ENCODE results near the gene AKAP8L. TPM values are rescaled to one million over a fixed set of nuclear protein-coding genes. Genes with fewer than 3 reads are reported as not detected.

AKAP8L gene
- total and polyA plus RNA-seq, 10 of the 15 experiments (the other 5 are each of a cell fraction or from before 2014, with no cell fraction given): 0.66 to 64.3 (median 40.0) TPM

DNA sequence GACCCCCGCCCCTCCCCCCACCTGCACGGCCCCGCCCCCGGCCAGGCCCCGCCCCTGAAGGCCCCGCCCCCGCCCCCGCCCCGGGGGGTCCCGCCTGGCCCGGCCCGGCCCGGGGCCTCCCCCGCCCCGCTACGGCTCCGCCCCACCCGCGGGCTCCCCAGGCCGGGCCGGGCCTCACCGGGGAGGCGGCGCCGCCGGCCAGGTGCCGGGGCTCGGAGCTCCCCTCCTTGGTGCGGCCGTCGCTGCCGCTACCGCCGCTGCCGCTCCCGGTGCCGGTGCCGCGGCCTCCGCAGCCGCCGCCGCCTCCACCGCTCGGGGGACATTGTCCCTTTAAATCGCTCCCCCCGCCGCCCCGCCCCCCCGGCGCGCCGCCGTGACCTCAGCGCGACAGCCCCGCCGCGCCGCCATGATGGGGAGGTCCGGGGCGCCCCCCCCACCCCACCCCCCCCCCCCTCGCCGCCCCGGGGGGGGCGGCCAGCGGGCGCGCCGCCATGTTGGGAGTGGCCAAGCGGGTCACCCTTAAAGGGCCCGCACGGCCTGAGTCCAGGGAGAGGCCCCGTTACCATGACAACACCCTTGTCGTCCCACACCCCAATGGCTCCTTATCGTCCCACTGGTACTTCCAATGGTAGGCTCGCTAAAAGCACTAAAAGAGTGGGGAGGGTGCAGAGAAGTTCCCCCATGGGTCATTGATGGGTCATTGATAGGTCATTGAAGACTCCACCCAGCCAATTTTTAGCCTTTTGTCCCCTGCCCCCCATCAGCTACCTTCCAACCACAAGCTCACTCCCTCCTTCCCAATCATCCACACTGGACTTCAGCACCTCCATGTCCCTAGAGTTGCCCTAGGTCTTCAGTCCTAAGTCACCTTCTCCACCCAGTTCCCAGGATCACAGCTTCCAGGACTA is 31.1 kb upstream of the AKAP8L start, which contains the start of gene WIZ (continued):
- TF ChIP-seq, protein P1, sequence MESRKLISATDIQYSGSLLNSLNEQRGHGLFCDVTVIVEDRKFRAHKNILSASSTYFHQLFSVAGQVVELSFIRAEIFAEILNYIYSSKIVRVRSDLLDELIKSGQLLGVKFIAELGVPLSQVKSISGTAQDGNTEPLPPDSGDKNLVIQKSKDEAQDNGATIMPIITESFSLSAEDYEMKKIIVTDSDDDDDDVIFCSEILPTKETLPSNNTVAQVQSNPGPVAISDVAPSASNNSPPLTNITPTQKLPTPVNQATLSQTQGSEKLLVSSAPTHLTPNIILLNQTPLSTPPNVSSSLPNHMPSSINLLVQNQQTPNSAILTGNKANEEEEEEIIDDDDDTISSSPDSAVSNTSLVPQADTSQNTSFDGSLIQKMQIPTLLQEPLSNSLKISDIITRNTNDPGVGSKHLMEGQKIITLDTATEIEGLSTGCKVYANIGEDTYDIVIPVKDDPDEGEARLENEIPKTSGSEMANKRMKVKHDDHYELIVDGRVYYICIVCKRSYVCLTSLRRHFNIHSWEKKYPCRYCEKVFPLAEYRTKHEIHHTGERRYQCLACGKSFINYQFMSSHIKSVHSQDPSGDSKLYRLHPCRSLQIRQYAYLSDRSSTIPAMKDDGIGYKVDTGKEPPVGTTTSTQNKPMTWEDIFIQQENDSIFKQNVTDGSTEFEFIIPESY (IDR thresholded peaks at IDR 0.05): no peak
- no peak for TF ChIP-seq ZNF207 (IDR thresholded peaks at IDR 0.05; ENCODE audit: borderline replicate concordance)
- TF ChIP-seq KDM1A (IDR thresholded peaks at IDR 0.05; ENCODE audit: borderline replicate concordance): no peak
- TF ChIP-seq SMAD5 (IDR thresholded peaks at IDR 0.05; ENCODE audit: low read depth): no peak
- no peak for TF ChIP-seq LARP7 (IDR thresholded peaks at IDR 0.05)
- TF ChIP-seq GATAD2B (conservative IDR thresholded peaks at IDR 0.05; ENCODE audit: low read depth): no peak
- peak in 1 of 2 experiments; percentile 34; a peak in 1 of 4 replicates for TF ChIP-seq BHLHE40 (IDR thresholded peaks at IDR 0.05; ENCODE audit: borderline replicate concordance in 1 of 2, low read depth in 2 of 2, low read length in 1 of 2)
- TF ChIP-seq, protein P2, sequence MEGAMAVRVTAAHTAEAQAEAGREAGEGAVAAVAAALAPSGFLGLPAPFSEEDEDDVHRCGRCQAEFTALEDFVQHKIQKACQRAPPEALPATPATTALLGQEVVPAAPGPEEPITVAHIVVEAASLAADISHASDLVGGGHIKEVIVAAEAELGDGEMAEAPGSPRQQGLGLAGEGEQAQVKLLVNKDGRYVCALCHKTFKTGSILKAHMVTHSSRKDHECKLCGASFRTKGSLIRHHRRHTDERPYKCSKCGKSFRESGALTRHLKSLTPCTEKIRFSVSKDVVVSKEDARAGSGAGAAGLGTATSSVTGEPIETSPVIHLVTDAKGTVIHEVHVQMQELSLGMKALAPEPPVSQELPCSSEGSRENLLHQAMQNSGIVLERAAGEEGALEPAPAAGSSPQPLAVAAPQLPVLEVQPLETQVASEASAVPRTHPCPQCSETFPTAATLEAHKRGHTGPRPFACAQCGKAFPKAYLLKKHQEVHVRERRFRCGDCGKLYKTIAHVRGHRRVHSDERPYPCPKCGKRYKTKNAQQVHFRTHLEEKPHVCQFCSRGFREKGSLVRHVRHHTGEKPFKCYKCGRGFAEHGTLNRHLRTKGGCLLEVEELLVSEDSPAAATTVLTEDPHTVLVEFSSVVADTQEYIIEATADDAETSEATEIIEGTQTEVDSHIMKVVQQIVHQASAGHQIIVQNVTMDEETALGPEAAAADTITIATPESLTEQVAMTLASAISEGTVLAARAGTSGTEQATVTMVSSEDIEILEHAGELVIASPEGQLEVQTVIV (IDR thresholded peaks at IDR 0.05; ENCODE audit: borderline replicate concordance, partially characterized antibody): no peak
- no peak for TF ChIP-seq JUND (IDR thresholded peaks at IDR 0.05; ENCODE audit: low read depth, low read length)
- no peak for TF ChIP-seq KAT2A (conservative IDR thresholded peaks at IDR 0.05; ENCODE audit: control insufficient read depth, low read depth, low read length)
- TF ChIP-seq ZNF384 (IDR thresholded peaks at IDR 0.05; ENCODE audit: borderline replicate concordance, low read depth, low read length): no peak
- TF ChIP-seq RCOR1 (conservative IDR thresholded peaks at IDR 0.05; ENCODE audit: low read depth, low read length): no peak
- TF ChIP-seq, protein P3, sequence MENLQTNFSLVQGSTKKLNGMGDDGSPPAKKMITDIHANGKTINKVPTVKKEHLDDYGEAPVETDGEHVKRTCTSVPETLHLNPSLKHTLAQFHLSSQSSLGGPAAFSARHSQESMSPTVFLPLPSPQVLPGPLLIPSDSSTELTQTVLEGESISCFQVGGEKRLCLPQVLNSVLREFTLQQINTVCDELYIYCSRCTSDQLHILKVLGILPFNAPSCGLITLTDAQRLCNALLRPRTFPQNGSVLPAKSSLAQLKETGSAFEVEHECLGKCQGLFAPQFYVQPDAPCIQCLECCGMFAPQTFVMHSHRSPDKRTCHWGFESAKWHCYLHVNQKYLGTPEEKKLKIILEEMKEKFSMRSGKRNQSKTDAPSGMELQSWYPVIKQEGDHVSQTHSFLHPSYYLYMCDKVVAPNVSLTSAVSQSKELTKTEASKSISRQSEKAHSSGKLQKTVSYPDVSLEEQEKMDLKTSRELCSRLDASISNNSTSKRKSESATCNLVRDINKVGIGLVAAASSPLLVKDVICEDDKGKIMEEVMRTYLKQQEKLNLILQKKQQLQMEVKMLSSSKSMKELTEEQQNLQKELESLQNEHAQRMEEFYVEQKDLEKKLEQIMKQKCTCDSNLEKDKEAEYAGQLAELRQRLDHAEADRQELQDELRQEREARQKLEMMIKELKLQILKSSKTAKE (IDR thresholded peaks at IDR 0.05; ENCODE audit: low read depth, poor library complexity, severe bottlenecking): no peak
- TF ChIP-seq SUZ12 (IDR thresholded peaks at IDR 0.05; ENCODE audit: unreplicated experiment): no peak
- no peak for TF ChIP-seq SUPT20H (IDR thresholded peaks at IDR 0.05; ENCODE audit: borderline replicate concordance, control insufficient read depth, low read depth, low read length)
- no peak for TF ChIP-seq RUNX3 (IDR thresholded peaks at IDR 0.05; ENCODE audit: low read length)
- TF ChIP-seq CHD4 (IDR thresholded peaks at IDR 0.05): no peak
- TF ChIP-seq CBX3 (IDR thresholded peaks at IDR 0.05; ENCODE audit: borderline replicate concordance, low read depth): no peak
- TF ChIP-seq, protein P4, sequence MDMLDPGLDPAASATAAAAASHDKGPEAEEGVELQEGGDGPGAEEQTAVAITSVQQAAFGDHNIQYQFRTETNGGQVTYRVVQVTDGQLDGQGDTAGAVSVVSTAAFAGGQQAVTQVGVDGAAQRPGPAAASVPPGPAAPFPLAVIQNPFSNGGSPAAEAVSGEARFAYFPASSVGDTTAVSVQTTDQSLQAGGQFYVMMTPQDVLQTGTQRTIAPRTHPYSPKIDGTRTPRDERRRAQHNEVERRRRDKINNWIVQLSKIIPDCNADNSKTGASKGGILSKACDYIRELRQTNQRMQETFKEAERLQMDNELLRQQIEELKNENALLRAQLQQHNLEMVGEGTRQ (IDR thresholded peaks at IDR 0.05; ENCODE audit: borderline replicate concordance, low read depth, low read length): no peak
- peak; percentile 90 for TF ChIP-seq TARDBP (IDR thresholded peaks at IDR 0.05; ENCODE audit: borderline replicate concordance)
- TF ChIP-seq, protein P5, sequence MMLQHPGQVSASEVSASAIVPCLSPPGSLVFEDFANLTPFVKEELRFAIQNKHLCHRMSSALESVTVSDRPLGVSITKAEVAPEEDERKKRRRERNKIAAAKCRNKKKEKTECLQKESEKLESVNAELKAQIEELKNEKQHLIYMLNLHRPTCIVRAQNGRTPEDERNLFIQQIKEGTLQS (IDR thresholded peaks at IDR 0.05; ENCODE audit: borderline replicate concordance, extremely low read depth, low read depth, low read length): no peak
- no peak for TF ChIP-seq PML (IDR thresholded peaks at IDR 0.05; ENCODE audit: low read length)
